ENCODE data around the gene CARS2.
A peak's percentile ranks its signal among the peaks of the same experiment; 100 is the strongest.
"Not testable (repeated sequence)": the region's sequence is repeated elsewhere in the genome, so short reads cannot be mapped to it uniquely, and the experiment has no call there.

Gene CARS2, protein sequence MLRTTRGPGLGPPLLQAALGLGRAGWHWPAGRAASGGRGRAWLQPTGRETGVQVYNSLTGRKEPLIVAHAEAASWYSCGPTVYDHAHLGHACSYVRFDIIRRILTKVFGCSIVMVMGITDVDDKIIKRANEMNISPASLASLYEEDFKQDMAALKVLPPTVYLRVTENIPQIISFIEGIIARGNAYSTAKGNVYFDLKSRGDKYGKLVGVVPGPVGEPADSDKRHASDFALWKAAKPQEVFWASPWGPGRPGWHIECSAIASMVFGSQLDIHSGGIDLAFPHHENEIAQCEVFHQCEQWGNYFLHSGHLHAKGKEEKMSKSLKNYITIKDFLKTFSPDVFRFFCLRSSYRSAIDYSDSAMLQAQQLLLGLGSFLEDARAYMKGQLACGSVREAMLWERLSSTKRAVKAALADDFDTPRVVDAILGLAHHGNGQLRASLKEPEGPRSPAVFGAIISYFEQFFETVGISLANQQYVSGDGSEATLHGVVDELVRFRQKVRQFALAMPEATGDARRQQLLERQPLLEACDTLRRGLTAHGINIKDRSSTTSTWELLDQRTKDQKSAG

GRCh38 chr13:110705826-110706569 lies at the start of gene CARS2:
TSS of gene CARS2 (minus strand) at chr13:110706116. CDS start at chr13:110706093, 23 bp downstream.
- DNase-seq (ENCODE audit: low spot score) = peak; percentile 97

GRCh38 chr13:110748271-110748670 lies 42.4 kb upstream of the CARS2 start:
- no peak for DNase-seq (ENCODE audit: low spot score)

- DNase-seq (ENCODE audit: low spot score) = no peak
Measured at GRCh38 chr13:110746438-110746837, 40.5 kb upstream of the CARS2 start.

DNA sequence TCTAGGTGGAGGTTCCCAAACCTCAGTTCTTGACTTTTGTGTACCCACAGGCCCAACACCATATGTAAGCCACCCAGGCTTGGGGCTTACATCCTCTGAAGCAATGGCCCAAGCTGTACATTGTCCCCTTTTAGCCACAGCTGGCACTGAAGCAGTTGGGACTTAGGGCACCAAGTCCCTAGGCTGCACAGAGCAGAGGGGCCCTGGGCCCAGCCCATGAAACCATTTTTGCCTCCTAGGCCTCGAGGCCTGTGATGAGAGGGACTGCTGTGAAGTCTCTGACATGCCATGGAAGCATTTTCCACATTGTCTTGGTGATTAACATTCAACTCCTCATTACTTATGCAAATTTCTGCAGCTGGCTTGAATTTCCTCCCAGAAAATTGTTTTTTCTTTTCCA lies 37.8 kb upstream of the CARS2 start:
- DNase-seq (ENCODE audit: low spot score) = no peak

GRCh38 chr13:110737555-110737954 lies 31.6 kb upstream of the CARS2 start:
- DNase-seq (ENCODE audit: low spot score) = no peak

DNA sequence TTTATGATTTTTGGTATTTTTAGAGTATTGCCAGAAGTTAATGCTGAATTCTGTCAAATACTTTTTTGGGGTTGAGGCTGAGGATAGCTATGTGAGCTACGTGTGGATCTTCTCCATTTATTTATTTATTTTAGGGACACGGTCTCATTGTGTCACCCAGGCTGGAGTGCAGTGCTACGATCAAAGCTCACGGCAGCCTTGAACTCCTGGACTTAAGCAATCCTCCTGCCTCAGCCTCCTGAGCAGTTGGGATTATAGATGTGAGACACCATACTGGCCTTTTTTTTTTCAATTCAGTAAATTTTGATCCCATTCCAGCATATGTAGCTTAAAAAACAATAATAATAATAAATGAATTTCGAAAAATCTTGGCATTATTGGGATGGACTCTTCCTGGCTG lies 28.6 kb upstream of the CARS2 start:
- DNase-seq (ENCODE audit: low spot score) = no peak

DNA sequence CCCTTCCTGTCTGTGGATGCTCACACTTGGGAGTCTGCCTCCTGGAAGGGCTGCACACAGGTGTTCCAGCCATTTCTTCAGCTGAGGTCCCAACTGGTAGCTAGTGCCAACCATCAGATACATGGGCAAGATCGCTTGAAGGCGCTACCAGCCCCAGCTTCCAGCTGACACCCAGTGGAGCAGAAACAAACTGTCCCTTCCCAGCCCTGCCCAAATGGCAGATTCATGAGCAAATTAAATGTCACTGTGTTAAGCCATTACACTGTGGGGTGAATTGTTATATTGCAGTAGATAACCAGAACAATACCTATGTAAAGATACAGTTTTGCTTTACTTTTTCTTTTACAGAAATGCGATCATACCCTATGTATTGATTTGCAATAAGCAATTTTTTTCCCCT lies 25.2 kb upstream of the CARS2 start:
- DNase-seq (ENCODE audit: low spot score) = no peak

DNA sequence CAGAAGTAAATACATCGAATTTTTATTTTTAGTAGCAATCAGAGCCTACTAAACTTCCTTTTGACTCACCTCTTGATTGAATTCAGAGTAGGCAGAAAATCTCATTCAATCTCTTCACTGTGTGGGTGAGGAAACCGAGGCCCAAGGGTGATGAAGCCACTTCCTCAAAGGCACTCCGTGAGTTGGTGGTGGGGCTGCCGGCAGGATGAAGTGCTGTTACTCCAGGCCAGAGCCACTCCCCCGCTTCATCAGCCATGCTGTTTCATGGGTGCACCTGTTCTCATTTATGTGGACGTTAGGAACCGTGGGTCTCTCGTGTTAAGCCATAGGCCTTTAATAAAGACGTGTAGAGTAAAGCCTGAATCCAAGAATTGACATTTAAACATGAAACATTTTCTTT lies 20.8 kb upstream of the CARS2 start:
- DNase-seq (ENCODE audit: low spot score) = no peak

DNA sequence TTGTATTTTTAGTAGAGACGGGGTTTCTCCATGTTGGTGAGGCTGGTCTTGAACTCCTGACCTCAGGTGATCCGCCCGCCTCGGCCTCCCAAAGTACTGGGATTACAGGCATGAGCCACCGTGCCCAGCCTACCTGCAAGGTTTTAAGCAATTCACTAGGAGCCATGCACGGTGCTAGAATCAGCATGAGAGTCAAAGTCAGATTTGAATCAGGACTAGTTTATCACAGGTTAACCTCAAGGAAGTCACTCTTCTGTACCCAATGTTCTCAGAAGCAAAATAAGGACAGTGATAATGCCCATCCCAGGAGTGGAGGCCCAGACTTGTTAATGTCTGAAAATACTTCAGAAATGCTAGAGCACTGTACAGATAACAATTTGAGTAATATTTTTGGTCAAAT lies 20.2 kb upstream of the CARS2 start:
- not testable (repeated sequence) for DNase-seq (ENCODE audit: low spot score)

- DNase-seq (ENCODE audit: low spot score) = no peak
Measured at GRCh38 chr13:110723598-110723997, 17.7 kb upstream of the CARS2 start.

GRCh38 chr13:110722971-110723370 lies 17.1 kb upstream of the CARS2 start:
- DNase-seq (ENCODE audit: low spot score) = no peak

GRCh38 chr13:110719036-110719710 lies 13.3 kb upstream of the CARS2 start:
- DNase-seq (ENCODE audit: low spot score) = no peak

GRCh38 chr13:110716247-110716515 lies 10.3 kb upstream of the CARS2 start:
- no peak for DNase-seq (ENCODE audit: low spot score)

GRCh38 chr13:110715395-110716246 lies 9.7 kb upstream of the CARS2 start:
- DNase-seq (ENCODE audit: low spot score) = peak; percentile 97

GRCh38 chr13:110714797-110715394 lies 9.0 kb upstream of the CARS2 start:
- peak; percentile 82 for DNase-seq (ENCODE audit: low spot score)

DNA sequence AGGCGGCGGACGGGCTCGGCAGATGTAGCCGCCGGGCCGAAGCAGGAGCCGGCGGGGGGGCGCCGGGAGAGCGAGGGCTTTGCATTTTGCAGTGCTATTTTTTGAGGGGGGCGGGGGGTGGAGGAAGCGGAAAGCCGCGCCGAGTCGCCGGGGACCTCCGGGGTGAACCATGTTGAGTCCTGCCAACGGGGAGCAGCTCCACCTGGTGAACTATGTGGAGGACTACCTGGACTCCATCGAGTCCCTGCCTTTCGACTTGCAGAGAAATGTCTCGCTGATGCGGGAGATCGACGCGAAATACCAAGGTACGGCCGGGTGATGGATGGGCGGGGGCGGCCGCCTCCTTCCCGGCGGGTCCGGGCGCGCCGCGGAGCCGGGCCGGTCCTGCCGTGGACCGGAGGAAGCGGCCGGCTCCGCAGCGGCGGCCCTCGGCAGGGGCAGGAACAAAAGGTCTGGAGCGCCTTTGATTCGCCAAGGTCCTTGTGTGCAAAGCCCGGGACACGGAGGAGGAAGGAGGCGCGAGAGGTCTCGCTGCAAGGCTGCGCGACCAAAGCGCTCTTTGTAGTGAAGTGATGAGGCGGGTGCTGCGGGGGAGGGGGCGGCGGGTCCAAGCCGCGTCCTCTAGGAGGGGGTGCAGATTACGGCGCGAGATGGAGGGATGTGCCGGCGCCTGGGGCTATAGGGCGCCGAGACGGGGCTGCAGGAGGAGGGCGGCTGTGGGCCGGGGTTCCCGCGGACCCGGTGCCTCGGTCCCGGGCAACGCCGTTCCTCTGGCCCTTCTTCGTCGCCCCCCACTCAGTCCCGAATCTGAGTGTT lies 8.3 kb upstream of the CARS2 start:
- peak; percentile 75 for DNase-seq (ENCODE audit: low spot score)

GRCh38 chr13:110713642-110713952 lies 7.7 kb upstream of the CARS2 start, which contains the start of gene ING1:
TSS of gene ING1 (plus strand) at chr13:110713700. CDS start at chr13:110714150, 450 bp downstream.
- DNase-seq (ENCODE audit: low spot score) = no peak

DNA sequence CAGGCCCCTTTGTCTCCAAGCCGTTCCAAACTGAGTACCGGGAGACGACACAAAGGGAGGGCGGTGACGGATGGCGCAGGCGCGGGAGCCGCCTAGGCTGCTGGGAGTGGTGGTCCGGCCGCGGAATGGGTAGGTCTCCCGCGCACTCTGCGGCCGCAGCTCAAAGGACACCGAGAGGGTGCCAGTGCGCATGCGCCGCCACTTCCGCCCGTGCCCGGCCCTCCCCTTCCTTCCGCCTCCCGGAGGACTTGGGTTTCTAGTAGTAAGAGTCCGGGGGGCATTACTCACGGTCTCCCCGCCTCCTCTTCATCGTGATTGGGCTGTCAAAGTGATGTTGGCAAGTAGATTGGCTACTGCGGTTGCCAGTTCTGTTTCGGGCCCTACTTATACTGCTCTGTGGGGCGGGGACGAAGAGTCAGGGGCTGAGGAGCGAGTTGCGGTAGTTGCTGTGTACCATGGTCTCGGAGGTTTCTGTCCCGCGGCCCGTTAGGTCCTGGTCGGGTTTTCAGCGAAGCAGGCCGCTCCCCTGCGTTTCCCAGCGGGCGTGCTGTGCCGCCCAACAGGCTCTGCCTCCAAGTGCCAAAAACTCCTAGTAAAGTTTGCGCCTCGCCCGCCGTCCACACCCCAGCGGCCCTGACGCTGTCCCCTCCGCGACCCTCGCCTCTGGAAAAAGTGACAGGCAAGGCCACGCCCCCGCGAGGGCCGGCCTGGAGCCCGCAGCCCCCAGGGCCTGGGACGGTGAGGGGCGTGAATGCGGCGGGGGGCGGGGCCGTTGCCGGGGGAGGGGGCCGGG lies 7.1 kb upstream of the CARS2 start:
- peak; percentile 100 for DNase-seq (ENCODE audit: low spot score)

DNA sequence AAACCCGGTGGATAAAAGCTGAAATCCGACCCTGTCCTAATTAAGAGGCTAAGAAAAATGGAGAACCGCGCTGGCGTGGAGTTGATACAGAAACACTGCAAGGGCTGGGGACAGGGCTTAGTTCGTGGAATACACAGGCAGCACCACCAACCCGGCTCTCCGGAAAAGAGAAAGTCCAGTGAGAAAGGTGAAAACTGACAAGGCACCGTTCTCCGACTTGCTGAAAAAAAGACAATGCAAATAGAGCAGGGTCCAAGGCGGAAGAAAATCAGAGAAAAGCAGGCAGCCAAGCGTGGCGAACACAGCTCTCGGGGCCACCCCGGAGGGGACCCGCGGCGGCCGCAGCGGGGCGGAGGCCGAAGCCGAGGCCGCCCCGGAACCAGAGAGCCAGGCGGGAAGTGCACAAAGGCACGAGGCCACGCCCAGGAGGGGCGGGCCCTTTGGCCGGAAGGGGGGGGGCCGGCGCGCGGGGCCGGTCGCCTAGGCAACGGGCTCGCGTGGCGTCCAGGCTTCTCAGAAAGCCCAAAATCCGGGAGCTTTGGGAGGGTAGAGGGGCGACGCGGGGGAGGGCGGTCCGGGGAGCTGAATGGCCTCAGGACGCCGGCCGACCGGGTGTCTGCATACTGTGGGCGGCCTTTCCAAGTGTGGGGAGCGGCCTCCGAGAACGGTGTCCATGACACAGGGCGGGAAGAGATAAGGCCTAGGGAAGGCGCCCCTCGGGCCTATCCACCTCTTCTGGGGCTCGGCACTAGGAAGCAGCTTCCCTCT lies 6.3 kb upstream of the CARS2 start:
- peak; percentile 95 for DNase-seq (ENCODE audit: low spot score)

All from left forelimb (tissue), 1 donor.